Transverse colon (tissue), 4 donors: ENCODE results near the gene NEXN. TPM values are rescaled to one million over a fixed set of nuclear protein-coding genes. Genes with fewer than 3 reads are reported as not detected.

ENCODE experiments used
- DNase-seq: peaks from one replicate; pipeline ENCODE4 v3.0.0-alpha.2; 2019
- H3K27ac ChIP-seq, 4 donors: fragments of 200-600 bp; sonication (generic); 2 replicates each; pipeline ENCODE4 v1.5.1; 2016 to 2018; ENCODE audit warnings: inconsistent platforms in 4 of 4
- H3K27me3 ChIP-seq: fragments of 200-600 bp; sonication (generic); 2 replicates; pipeline ENCODE4 v1.5.1; 2017; ENCODE audit warnings: inconsistent platforms
- H3K36me3 ChIP-seq, 4 donors: fragments of 200-600 bp; sonication (generic); 2 replicates each; pipeline ENCODE4 v1.5.1; 2017 to 2019; ENCODE audit warnings: inconsistent platforms in 4 of 4
- H3K4me1 ChIP-seq, 4 donors: fragments of 200-600 bp; sonication (generic); 2 replicates each; pipeline ENCODE4 v1.5.1; 2017 to 2020; ENCODE audit warnings: inconsistent platforms in 4 of 4
- H3K4me3 ChIP-seq, 4 donors: fragments of 200-600 bp; sonication (generic); 1 replicate in 1 of 4; 2 replicates in 3 of 4; pipeline versions ENCODE4 v1.5.1 to v1.6.1; 2017 to 2019; ENCODE audit warnings: inconsistent platforms in 4 of 4
- H3K9me3 ChIP-seq, 2 donors: fragments of 200-600 bp; sonication (generic); 2 replicates each; pipeline ENCODE4 v1.5.1; 2017 to 2019; ENCODE audit warnings: inconsistent platforms in 2 of 2
- CTCF ChIP-seq, 5 experiments: fragments of 200-600 bp in 3 of 5; fragments of 450-650 bp in 2 of 5; sonication (generic) in 3 of 5; IDR thresholded peaks; 1 replicate in 2 of 5; 2 replicates in 3 of 5; pipeline ENCODE4 v1.5.1; 2016 to 2017; ENCODE audit warnings: antibody characterized with exemption in 5 of 5, inconsistent platforms in 3 of 5, mild to moderate bottlenecking in 2 of 5, moderate library complexity in 1 of 5
- EP300 ChIP-seq: sonication (generic); formaldehyde crosslinking; IDR thresholded peaks from one replicate; pipeline ENCODE4 v1.6.1; 2017; ENCODE audit warnings: antibody characterized with exemption, low read depth
- POLR2A ChIP-seq: fragments of 450-650 bp; IDR thresholded peaks from one replicate; pipeline ENCODE4 v1.6.1; 2016; ENCODE audit warnings: antibody characterized with exemption, mild to moderate bottlenecking, moderate library complexity
- POLR2AphosphoS5 ChIP-seq, 3 donors: sonication (generic); formaldehyde crosslinking; IDR thresholded peaks; one replicate each; pipeline ENCODE4 v1.6.1; 2016; ENCODE audit warnings: antibody characterized with exemption in 3 of 3
- WGBS, 2 donors: methylation state at CpG; one replicate each; pipeline ENCODE4 v1.1.5; 2018; ENCODE audit warnings: low coverage in 1 of 2; 5-methylcytosine and 5-hydroxymethylcytosine counted together
- in situ Hi-C, 4 donors: fragments of 200-750 bp; cut with MboI; loops; one replicate each; pipeline versions ENCODE4 v1.15.0 to v1.15.1; 2017; ENCODE audit warnings: low sequenced_read_pairs in 3 of 4, low pct_ligation_motif_present in 1 of 4, low pct_unique_long_range_greater_than_20kb in 1 of 4
- intact Hi-C: fragments of 100-400 bp; cut with DNase I; formaldehyde crosslinking; loops from one replicate; pipeline ENCODE4 v1.15.1; 2023; ENCODE audit warnings: low total_unique reads
- total RNA-seq, 4 donors: library from RNA; depleted of rRNA; stranded (reverse); fragments of >200 nt; gene quantifications; one replicate each; pipeline ENCODE4 v1.1.0, GENCODE V29; 2016

Gene NEXN
- total RNA-seq, 4 donors from 2014 or later: 9.7 to 32.2 (median 17.0) TPM

GRCh38 chr1:77876884-77877283 lies 11.5 kb upstream of the NEXN start:
- Histone ChIP-seq H3K27me3 (no peaks in the 10 kb centered on the region), H3K9me3 (no peaks in the 10 kb centered on the region), H3K4me3 (no peak overlapping the region), H3K36me3 (peaks cover 0 to 8% (median 0%) of the 10 kb centered on the region in 4 donors), H3K27ac (no peak overlapping the region), H3K4me1 (no peaks in the 10 kb centered on the region)
- 91 to 100% methylated on average over 4 of the region's 4 CpGs for WGBS, 2 donors
- in situ Hi-C loops: no loop called here
- no peak for TF ChIP-seq EP300
- no peak for TF ChIP-seq POLR2AphosphoS5 (IDR thresholded peaks at IDR 0.05)
- TF ChIP-seq CTCF (IDR thresholded peaks at IDR 0.05): no peak
- TF ChIP-seq POLR2A: no peak
- intact Hi-C loops: no loop called here
- no peak for DNase-seq

DNA sequence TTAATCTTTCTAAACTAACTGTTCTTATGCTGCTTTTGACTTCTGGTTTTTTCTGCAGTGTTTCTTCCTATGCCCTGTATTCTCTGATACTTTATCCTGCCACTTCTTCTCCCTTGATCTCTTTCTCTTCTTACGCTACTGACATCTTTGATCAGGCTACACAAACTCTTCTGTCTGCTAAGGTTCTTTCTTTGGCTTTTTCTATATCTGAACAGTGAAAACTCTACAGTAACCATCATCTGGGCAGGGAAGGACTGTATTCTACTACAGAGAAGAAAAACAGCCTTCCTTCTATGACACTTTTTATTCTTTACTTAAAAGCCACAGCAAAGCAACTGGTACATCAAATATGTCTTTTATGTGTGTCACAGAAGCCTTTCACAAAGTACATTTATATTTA lies 7.4 kb upstream of the NEXN start:
- Histone ChIP-seq H3K36me3 (no peaks in the 10 kb centered on the region), H3K27ac (no peak overlapping the region), H3K27me3 (no peaks in the 10 kb centered on the region), H3K4me1 (no peaks in the 10 kb centered on the region), H3K9me3 (no peaks in the 10 kb centered on the region), H3K4me3 (no peak overlapping the region)
- no peak for DNase-seq
- TF ChIP-seq POLR2AphosphoS5 (IDR thresholded peaks at IDR 0.05): no peak
- no peak for TF ChIP-seq POLR2A
- no peak for TF ChIP-seq EP300
- no peak for TF ChIP-seq CTCF (IDR thresholded peaks at IDR 0.05)
- intact Hi-C loops (no loop called here), in situ Hi-C loops (no loop called here)
- WGBS, 2 donors: 79 to 100% methylated on average over 1 of the region's 1 CpG

DNA sequence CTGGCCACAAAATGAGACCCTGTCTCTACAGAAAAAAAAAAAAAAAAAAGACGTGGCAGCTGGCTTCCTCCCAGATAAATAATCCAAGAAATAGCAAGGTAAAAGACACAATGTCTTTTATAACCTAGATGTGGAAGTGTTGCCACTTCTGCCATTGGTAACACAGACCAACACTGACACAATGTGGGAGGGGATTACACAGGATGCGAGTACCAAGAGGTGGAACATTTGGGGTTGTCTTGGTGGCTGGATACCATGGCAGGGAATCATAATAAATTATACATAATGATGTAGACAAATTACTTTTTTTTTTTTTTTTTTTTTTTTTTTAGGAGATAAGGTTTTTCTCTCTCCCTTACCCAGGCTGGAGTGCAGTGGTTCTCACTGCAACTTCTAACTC lies 6.0 kb upstream of the NEXN start:
- in situ Hi-C loops: no loop called here
- intact Hi-C loops: no loop called here
- H3K27me3 ChIP-seq: no peaks in the 10 kb centered on the region
- H3K36me3 ChIP-seq: no peaks in the 10 kb centered on the region
- WGBS, 2 donors: 64 to 72% methylated on average over 2 of the region's 2 CpGs
- H3K27ac ChIP-seq: no peak overlapping the region
- peaks cover 0 to 3% (median 0%) of the 10 kb centered on the region in 4 donors for H3K4me1 ChIP-seq
- no peak overlapping the region for H3K4me3 ChIP-seq
- H3K9me3 ChIP-seq: no peaks in the 10 kb centered on the region
- no peak for DNase-seq
- TF ChIP-seq CTCF (IDR thresholded peaks at IDR 0.05) (no peak), POLR2A (no peak), POLR2AphosphoS5 (IDR thresholded peaks at IDR 0.05) (no peak), EP300 (no peak)

GRCh38 chr1:77888781-77889642 lies 588 bp downstream of the NEXN start:
- Histone ChIP-seq H3K27me3 (peaks cover 10% of the 10 kb centered on the region), H3K4me3 (peak overlapping the region; percentile 56 to 82 (median 72)), H3K36me3 (no peaks in the 10 kb centered on the region), H3K27ac (peak overlapping the region; percentile 85 to 95 (median 86)), H3K4me1 (peaks cover 0 to 22% (median 3%) of the 10 kb centered on the region in 4 donors), H3K9me3 (no peaks in the 10 kb centered on the region)
- in situ Hi-C loops: no loop called here
- intact Hi-C loops: loop anchor here (5.0 kb wide), 1 partner anchor 52 kb away; no protein-coding TSS in a partner anchor
- WGBS, 2 donors: 0 to 2% methylated on average over 5 to 37 of the region's 46 CpGs
- DNase-seq: peak; percentile 12
- no peak for TF ChIP-seq POLR2AphosphoS5 (IDR thresholded peaks at IDR 0.05)
- no peak for TF ChIP-seq CTCF (IDR thresholded peaks at IDR 0.05)
- no peak for TF ChIP-seq EP300
- peak; percentile 6 for TF ChIP-seq POLR2A
